GM18867 (cell line): Measurements from ENCODE around the gene SAMD11.

Experiments used
- ATAC-seq: cut with Tn5 transposase; IDR thresholded peaks from one replicate; pipeline ENCODE4 v1.9.1; 2021; ENCODE audit warnings: mild to moderate bottlenecking, moderate library complexity; ENCODE audit not compliant: unreplicated experiment

The SAMD11 gene

GRCh38 chr1:962381-963300 lies 38.9 kb downstream of the SAMD11 start:
- no peak for ATAC-seq

DNA sequence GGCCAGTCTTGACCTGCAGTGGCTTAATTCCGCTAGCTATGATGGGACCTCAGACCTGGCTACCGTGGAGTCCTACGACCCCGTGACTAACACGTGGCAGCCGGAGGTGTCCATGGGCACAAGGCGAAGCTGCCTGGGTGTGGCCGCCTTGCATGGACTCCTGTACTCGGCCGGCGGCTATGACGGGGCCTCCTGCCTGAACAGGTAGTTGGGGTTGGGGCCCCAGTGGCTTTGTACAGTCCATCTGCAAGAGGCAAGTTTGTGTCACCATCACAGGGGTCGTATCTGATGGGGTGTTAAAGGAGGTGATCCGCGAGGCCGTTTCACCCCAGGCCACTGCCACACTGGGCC lies 39.6 kb downstream of the SAMD11 start:
- ATAC-seq, result no peak

DNA sequence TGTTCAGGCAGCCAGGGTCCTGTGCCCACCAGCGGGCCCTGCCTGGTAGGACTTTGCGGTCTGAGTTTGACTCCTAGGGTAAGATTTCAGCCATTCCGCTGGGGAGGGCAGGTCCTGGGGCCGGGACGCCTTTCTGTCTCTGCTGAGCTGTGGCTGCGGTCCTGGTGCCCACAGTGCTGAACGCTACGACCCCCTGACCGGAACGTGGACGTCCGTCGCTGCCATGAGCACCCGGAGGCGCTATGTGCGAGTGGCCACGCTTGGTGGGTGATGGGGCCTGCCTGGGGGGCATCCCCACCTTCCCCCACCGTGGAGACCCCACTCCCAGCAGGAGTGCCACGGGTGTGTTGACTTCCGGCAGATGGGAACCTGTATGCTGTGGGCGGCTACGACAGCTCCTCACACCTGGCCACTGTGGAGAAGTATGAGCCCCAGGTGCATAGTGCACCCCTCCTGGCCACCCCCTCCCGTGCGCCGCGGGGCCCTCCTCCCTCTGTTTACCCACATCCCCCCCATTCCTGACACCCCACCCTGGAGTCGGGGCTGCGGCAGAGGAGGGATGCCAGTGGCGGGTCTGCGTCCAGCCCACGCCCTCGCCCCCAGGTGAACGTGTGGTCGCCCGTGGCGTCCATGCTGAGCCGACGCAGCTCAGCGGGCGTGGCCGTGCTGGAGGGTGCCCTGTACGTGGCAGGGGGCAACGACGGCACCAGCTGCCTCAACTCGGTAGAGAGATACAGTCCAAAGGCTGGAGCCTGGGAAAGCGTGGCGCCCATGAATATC lies 40.2 kb downstream of the SAMD11 start:
- ATAC-seq, result no peak

GRCh38 chr1:964691-965525 lies 41.2 kb downstream of the SAMD11 start:
- no peak for ATAC-seq

DNA sequence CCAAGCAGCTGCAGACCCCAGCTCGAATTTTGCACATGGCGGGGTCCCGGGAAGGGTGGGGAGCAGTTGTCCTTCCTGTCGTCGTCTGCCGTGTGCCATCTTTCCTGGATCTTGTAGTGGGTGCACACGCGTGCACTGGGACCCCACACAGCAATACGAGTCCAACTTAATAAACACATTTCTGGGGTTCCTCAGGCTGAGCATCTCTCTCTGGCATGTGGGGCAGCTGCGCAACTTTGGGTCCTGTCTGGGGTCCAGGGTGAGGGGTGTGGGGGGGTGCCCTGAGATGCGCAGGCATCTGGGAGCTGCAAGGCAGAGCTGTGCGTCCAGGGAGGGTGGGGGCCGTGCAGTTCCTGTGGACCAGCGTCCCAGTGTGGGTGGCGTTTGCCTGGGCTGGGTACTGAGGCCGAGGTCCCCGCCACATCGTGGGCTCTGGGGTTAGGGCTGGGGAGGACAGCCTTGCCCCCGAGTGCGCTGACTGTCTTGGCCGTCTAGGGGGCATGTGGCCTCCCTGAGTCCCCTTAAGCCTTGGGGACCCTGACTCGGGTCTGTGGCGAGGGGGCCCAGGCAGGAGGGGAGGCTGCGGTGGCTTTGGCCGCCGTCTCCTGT lies 41.9 kb downstream of the SAMD11 start:
- no peak for ATAC-seq

GRCh38 chr1:966135-966703 lies 42.5 kb downstream of the SAMD11 start, which contains the start of gene PLEKHN1:
Gene PLEKHN1, plus strand, starts transcription at chr1:966482. Its CDS starts 50 bp downstream, at chr1:966532.
- ATAC-seq, result peak; percentile 32

DNA sequence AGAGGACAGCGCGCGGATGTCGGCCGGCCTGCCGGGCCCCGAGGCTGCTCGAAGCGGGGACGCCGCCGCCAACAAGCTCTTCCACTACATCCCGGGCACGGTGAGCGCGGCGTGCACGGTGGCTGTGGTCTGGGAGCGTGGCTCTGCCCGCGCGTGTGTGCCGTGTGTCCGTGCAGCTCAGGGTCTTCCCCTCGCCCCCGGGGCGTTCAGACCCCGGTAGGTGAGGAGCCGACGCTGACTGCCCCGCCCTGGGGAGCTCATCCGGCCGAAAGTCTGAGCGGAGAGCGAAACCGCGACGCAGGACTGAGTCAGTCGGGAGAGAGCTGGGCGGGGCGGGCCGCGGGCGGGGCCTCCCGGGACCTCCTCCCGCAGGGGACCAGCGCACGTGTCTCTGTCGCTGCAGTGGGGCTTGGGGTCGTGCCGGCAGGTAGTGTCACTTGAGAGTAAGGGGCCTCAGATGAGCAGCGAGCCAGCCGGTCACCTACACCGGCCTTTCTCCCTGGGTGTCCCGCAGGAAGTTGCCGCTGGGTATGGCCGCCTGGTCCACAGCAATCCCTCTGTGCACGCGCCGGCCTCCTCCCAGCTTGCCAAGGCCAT lies 43.1 kb downstream of the SAMD11 start:
- peak; percentile 44 for ATAC-seq

- ATAC-seq, result no peak
These were observed 44.0 kb downstream of the SAMD11 start for GRCh38 chr1:967466-968343.

GRCh38 chr1:969260-969855 lies 45.6 kb downstream of the SAMD11 start:
- no peak for ATAC-seq

- no peak for ATAC-seq
These were observed 46.7 kb downstream of the SAMD11 start for GRCh38 chr1:970242-970972.

- ATAC-seq, result no peak
These were observed 47.4 kb downstream of the SAMD11 start for GRCh38 chr1:970973-971730.

DNA sequence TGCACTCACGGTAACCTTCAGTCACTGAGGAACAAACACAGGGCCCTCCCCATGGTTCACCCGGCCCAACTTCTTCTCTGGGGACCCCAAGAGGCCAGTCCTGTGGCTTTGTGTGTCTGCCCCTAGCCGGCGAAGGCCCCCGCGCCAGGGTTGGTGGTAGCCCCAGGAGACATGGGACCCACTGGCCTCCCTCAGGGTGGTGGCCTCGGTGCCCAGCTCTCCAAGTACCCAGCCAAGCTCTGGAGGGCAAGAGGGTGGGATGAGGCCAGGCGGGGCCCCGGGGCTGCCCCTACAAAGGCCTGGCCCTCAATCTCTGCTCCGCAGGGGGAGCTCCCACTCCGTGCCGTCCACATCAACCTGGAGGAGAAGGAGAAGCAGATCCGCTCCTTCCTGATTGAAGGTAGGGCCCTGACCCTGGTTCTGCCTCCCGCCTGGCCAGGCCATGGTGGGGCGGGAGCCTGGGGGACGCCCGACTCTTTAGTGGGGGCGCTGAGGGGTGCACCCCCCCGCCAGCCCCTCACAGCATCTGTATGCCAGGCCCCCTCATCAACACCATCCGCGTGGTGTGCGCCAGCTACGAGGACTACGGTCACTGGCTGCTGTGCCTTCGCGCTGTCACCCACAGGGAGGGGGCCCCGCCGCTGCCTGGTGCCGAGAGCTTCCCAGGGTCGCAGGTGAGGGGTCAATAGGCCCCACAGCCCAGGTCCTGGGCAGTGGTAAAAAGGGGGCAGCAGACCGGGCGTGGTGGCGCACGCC lies 48.2 kb downstream of the SAMD11 start:
- ATAC-seq, result no peak

GRCh38 chr1:972726-973458 lies 49.2 kb downstream of the SAMD11 start:
- no peak for ATAC-seq

DNA sequence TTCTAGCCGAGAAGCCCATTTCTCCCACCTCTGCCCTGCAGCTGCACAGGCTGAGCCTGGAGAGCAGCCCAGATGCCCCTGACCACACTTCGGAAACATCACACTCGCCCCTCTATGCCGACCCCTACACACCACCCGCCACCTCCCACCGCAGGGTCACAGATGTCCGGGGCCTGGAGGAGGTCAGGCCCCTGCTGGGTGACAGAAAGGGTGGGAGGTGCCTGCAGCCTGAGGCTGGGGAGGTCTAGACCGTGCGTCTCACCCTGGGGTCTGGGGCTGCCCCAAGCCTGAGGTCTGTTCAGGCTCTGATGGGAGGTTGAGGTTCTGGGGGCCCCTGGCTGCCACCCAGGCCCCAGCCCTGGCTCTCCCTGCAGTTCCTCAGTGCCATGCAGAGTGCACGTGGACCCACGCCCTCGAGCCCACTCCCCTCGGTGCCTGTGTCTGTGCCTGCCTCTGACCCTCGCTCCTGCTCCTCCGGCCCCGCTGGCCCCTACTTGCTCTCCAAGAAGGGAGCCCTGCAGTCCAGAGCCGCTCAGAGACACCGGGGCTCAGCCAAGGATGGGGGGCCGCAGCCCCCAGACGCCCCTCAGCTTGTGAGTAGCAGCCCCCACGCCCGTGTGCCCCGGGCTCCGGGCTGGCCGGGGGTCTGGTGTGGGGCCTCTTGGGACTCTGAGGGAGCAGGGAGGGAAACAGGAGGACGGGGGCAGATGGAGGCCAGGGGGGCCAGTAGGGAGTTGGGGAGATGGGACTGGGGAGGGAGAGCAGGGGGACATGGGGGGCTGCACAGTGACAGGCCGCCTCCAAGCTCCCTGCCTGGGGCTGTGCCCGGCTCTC lies 50.0 kb downstream of the SAMD11 start:
- ATAC-seq, result no peak

GRCh38 chr1:974293-974640 lies 50.5 kb downstream of the SAMD11 start:
- no peak for ATAC-seq
